Chondrocyte (in vitro differentiated cells): ENCODE results near the gene RLN1. TPM values are rescaled to one million over a fixed set of nuclear protein-coding genes. Genes with fewer than 3 reads are reported as not detected.

Source experiments
- DNase-seq: peaks from one replicate; pipeline ENCODE4 v3.0.0; 2021; ENCODE audit warnings: mixed read lengths, low spot score
- H3K27ac Mint-ChIP-seq: one replicate; pipeline ENCODE4 v1.8.0; 2021; ENCODE audit warnings: mild to moderate bottlenecking, moderate library complexity, mixed read lengths; ENCODE audit not compliant: unreplicated experiment
- H3K27me3 Mint-ChIP-seq: 2 replicates; pipeline ENCODE4 v1.8.0; 2021; ENCODE audit warnings: low read depth, mixed read lengths
- H3K36me3 Mint-ChIP-seq: 2 replicates; pipeline ENCODE4 v1.8.0; 2021; ENCODE audit warnings: low read depth, mixed read lengths
- H3K4me1 Mint-ChIP-seq: 2 replicates; pipeline ENCODE4 v1.8.0; 2021; ENCODE audit warnings: low read depth, mild to moderate bottlenecking, mixed read lengths
- H3K4me3 Mint-ChIP-seq: one replicate; pipeline ENCODE4 v1.8.0; 2021; ENCODE audit warnings: mild to moderate bottlenecking, moderate library complexity, mixed read lengths; ENCODE audit not compliant: unreplicated experiment
- H3K9me3 Mint-ChIP-seq: 2 replicates; pipeline ENCODE4 v1.8.0; 2021; ENCODE audit warnings: low read depth, mixed read lengths
- total RNA-seq: library from RNA; stranded (reverse); gene quantifications from 3 replicates; pipeline ENCODE4 v1.2.1, GENCODE V29; 2021
- TF ChIP-seq, protein P1 (sequence below): fragments of 200-600 bp; sonication (generic); IDR thresholded peaks from 2 replicates; pipeline ENCODE4 v1.5.0; 2021; ENCODE audit warnings: antibody characterized with exemption, mild to moderate bottlenecking, moderate library complexity

Gene RLN1
- total RNA-seq, 1 donor from 2014 or later = not detected

DNA sequence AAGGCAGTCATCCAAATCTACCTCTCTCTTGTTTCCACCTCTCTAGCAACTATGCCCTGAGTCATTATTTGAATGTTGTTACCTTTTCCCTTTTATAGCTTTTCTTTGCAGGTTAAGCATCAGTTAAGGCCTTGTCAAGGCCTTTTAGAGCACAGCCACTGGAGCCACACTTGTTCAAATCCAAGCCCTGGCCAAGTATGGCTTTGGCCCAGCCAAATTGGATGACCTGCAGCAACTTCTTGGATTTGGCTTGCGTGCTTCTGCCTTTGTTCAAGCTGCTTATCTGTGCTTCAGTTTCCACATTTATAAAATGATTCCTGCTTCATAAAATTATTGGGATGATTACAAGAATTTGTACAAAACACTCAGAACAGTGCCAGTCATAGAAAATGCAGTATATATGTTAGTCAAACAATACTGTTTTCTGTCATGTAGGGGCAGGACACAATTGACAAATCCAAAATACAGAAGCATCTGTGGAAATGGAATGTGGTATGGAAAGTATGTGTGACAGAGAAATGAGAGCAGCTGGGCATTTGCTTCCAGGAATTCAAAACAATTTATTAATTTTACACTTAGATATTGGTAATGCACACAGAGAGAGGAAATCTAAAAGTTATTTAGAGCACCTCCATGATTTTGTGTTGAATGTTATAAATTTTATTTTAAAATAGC lies 17.9 kb upstream of the RLN1 start:
- peaks cover 4% of the 10 kb centered on the region for H3K4me1 Mint-ChIP-seq
- DNase-seq = no peak
- H3K27ac Mint-ChIP-seq = no peak overlapping the region
- no peak overlapping the region for H3K4me3 Mint-ChIP-seq
- TF ChIP-seq, protein P1, sequence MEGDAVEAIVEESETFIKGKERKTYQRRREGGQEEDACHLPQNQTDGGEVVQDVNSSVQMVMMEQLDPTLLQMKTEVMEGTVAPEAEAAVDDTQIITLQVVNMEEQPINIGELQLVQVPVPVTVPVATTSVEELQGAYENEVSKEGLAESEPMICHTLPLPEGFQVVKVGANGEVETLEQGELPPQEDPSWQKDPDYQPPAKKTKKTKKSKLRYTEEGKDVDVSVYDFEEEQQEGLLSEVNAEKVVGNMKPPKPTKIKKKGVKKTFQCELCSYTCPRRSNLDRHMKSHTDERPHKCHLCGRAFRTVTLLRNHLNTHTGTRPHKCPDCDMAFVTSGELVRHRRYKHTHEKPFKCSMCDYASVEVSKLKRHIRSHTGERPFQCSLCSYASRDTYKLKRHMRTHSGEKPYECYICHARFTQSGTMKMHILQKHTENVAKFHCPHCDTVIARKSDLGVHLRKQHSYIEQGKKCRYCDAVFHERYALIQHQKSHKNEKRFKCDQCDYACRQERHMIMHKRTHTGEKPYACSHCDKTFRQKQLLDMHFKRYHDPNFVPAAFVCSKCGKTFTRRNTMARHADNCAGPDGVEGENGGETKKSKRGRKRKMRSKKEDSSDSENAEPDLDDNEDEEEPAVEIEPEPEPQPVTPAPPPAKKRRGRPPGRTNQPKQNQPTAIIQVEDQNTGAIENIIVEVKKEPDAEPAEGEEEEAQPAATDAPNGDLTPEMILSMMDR = no peak
- peaks cover 9% of the 10 kb centered on the region for H3K36me3 Mint-ChIP-seq
- H3K27me3 Mint-ChIP-seq = no peaks in the 10 kb centered on the region
- H3K9me3 Mint-ChIP-seq = peaks cover 2% of the 10 kb centered on the region

DNA sequence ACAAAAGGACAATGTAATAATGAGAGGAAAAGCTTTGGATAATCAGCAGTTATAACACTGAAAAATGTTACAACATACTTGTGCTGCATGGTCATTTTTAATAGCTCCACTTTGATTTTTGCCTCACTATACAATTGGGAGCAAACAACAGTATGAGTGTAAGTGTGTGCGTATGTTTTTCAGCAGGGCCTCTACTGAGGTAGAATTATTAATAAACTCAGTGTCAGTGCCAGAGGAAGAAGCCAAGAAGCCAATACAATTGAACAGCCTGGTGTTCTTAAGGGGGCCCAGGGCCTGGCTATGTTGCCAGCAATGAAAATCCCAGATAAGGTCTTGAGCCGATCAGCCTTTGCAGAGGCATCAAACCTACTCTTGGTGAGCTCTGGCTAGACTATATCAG lies 16.1 kb upstream of the RLN1 start:
- Mint-ChIP-seq H3K27ac (no peak overlapping the region), H3K36me3 (peaks cover 9% of the 10 kb centered on the region), H3K9me3 (peaks cover 2% of the 10 kb centered on the region), H3K4me1 (no peaks in the 10 kb centered on the region), H3K4me3 (no peak overlapping the region), H3K27me3 (no peaks in the 10 kb centered on the region)
- TF ChIP-seq, protein P1 = no peak
- no peak for DNase-seq

DNA sequence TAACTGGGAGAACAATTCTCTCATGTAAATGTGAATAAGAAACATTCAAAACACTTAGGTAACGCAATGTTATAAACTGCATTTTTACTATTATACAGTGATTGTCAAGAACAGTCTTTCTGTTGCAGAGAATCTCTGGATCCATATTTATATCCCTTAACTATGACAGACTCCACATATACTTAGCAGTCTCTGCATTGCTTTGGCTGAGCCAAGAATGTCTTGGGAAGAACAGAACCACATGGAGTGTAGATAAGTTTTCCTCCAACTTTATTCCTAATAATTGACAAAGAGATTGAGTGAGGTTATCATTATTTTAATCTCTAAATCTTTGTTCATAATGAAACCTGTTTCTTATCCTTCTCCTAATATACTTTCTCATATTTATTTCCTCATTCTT lies 15.6 kb upstream of the RLN1 start:
- Mint-ChIP-seq H3K27me3 (no peaks in the 10 kb centered on the region), H3K4me1 (no peaks in the 10 kb centered on the region), H3K27ac (no peak overlapping the region), H3K9me3 (peaks cover 4% of the 10 kb centered on the region), H3K36me3 (peaks cover 9% of the 10 kb centered on the region), H3K4me3 (no peak overlapping the region)
- no peak for DNase-seq
- TF ChIP-seq, protein P1 = no peak

DNA sequence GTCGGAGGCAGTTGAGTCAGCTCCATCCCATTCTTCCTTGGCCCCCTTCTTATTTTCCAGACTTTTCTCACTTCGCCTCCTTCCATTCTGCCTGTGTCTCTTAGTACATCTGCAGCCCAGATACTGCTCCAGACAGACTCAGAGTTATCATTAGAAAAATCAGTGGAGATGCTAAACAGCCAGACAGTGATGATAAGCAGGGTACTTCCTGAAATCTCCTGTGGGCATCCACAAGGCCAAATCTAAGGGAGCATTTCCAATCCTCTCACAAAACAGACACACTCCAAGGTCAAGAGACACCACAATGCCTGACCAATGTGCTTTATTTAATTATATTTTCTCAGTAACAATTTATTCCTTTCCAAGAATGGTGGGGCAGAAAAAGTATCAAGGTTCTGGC lies 14.5 kb upstream of the RLN1 start:
- no peak for DNase-seq
- H3K4me1 Mint-ChIP-seq = no peaks in the 10 kb centered on the region
- TF ChIP-seq, protein P1 = no peak

DNA sequence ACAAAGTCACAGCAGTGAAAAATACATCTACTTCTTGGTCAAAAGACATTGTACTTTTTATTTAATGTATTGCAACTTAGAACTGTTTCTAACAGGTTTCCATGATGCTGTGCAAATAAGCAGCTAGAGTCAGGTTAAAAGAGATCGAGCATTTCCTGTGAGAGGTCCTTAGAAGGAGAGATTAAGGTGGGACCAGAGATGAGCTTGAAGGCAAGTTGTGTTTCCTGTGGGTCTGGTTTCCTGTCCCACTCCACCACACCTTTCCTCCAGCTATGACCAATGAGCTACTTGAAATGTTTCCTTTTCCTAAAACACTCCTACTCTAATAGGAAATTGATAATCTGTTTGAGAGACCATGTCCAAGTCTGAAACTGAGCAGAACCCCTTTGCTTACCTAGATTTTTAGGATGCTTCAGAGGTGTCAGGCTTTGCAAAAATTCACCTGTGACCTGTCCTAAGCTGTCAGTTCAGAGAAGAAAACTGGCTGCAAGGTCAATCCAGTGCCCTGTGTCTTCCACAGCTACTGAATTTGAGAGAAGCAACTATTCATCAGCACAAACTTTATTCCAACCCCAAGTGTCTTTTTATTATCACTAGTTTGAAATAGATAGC lies 13.1 kb upstream of the RLN1 start:
- Mint-ChIP-seq H3K4me3 (no peak overlapping the region), H3K27ac (no peak overlapping the region), H3K4me1 (no peaks in the 10 kb centered on the region), H3K36me3 (peaks cover 10% of the 10 kb centered on the region), H3K27me3 (peaks cover 1% of the 10 kb centered on the region), H3K9me3 (peaks cover 18% of the 10 kb centered on the region)
- no peak for DNase-seq
- TF ChIP-seq, protein P1 = no peak

More for the DNA sequence above, 14.5 kb upstream of the RLN1 start:
- no peak overlapping the region for H3K4me3 Mint-ChIP-seq
- H3K9me3 Mint-ChIP-seq = peaks cover 11% of the 10 kb centered on the region
- peaks cover 13% of the 10 kb centered on the region for H3K36me3 Mint-ChIP-seq
- no peak overlapping the region for H3K27ac Mint-ChIP-seq
- H3K27me3 Mint-ChIP-seq = peaks cover 1% of the 10 kb centered on the region
